Naive thymus-derived CD8-positive, alpha-beta T cell (primary cell): ENCODE data around the gene RNF141. TPM values are rescaled to one million over a fixed set of nuclear protein-coding genes. Genes with fewer than 3 reads are reported as not detected.
A peak's percentile ranks its signal among the peaks of the same experiment; 100 is the strongest.

Source experiments
- ATAC-seq, 2 donors: fragments of 150-1000 bp; cut with Tn5 transposase in 1 of 2; sonication (Bioruptor Pico), chemical (Tn5 transposase) in 1 of 2; 1 replicate in 1 of 2; 2 replicates in 1 of 2; pipeline ENCODE4 v1.10.0; 2021; ENCODE audit warnings: mild to moderate bottlenecking in 2 of 2, moderate library complexity in 2 of 2
- POLR2A ChIA-PET: fragments of 350-600 bp; sonication (Branson Sonifier 250); formaldehyde crosslinking; loops from one replicate; lab custom pipeline; 2021; ENCODE audit warnings: antibody characterized with exemption; lab: Charles Lee
- DNase-seq, 10 donors: peaks; one replicate each; pipeline versions ENCODE4 v3.0.0 to v3.0.0-alpha.2; 2020 to 2022
- H3K27ac Mint-ChIP-seq, 10 donors: one replicate each; pipeline ENCODE4 v1.8.0; 2020 to 2022; ENCODE audit warnings: mild to moderate bottlenecking in 10 of 10, mixed read lengths in 10 of 10, moderate library complexity in 4 of 10, inconsistent platforms in 1 of 10
- H3K27me3 Mint-ChIP-seq, 5 donors: one replicate each; pipeline ENCODE4 v1.8.0; 2021 to 2022; ENCODE audit warnings: mixed read lengths in 5 of 5
- H3K36me3 Mint-ChIP-seq, 3 donors: one replicate each; pipeline ENCODE4 v1.8.0; 2020 to 2022; ENCODE audit warnings: mixed read lengths in 3 of 3, mild to moderate bottlenecking in 2 of 3, inconsistent platforms in 1 of 3
- H3K4me1 Mint-ChIP-seq, 4 donors: one replicate each; pipeline ENCODE4 v1.8.0; 2021 to 2022; ENCODE audit warnings: mixed read lengths in 4 of 4
- H3K4me3 Mint-ChIP-seq, 10 donors: one replicate each; pipeline ENCODE4 v1.8.0; 2020 to 2022; ENCODE audit warnings: mild to moderate bottlenecking in 10 of 10, mixed read lengths in 10 of 10, moderate library complexity in 6 of 10, inconsistent platforms in 1 of 10
- H3K9me3 Mint-ChIP-seq, 9 donors: one replicate each; pipeline ENCODE4 v1.8.0; 2020 to 2022; ENCODE audit warnings: mixed read lengths in 9 of 9, mild to moderate bottlenecking in 3 of 9, inconsistent platforms in 1 of 9, moderate library complexity in 1 of 9
- polyA plus RNA-seq, 3 donors: library from polyadenylated mRNA; unstranded; fragments of 300-500 nt; fragmentation: Illumina TruSeq; gene quantifications; one replicate each; pipeline ENCODE4 v1.2.3, GENCODE V29; 2021
- total RNA-seq, 8 experiments: library from RNA in 2 of 8; stranded (reverse) in 2 of 8; gene quantifications; one replicate each; pipeline ENCODE4 v1.2.3 and lab custom pipeline; 2021 to 2026

The RNF141 gene
- total and polyA plus RNA-seq, 5 experiments from 2014 or later: 18.8 to 22.9 (median 20.5) TPM

DNA sequence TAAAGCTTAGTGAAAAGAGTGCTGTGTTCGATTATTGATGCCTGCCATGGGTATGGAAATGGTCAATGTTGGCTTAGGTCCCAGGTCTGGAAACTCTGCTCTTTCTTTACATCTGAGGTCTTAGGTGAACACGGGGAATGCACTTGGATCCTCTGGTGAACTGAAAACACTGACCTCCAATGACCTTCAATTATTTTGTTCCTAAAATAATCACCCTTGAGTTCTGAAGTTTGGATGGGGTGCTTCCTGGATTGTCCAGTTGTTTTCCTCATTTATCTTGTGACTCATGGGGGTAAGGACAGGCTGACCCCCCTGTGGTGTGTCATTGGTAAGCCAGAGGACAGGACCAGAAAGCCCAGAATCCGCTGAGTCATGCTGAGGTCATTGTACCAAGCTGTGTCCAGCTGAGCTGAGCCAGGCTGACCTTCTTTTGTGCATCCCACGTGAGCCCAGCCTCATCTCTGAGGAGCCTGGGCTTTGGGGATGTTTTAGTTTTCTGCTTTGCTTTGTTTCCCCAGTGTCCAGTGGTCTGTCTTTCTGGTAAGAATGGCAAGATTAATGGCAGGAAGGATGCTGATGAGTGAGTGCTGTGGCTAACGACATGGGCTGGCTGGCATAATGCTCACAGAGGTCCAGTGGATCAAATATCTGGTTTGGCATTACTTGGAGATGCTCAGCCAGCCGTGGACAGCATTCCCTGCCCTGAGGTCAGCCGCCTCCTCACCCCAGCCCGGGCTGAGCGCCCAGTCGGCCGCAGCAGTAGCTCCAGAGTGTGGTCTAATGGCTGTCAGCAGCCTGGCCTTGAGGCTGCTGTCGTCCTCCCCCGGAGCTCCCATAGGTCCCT, 50.4 kb downstream of the RNF141 start:
- no peaks in the 10 kb centered on the region for H3K9me3 Mint-ChIP-seq
- ATAC-seq (no peak), DNase-seq (no peak)
- peaks cover 0 to 89% (median 14%) of the 10 kb centered on the region in 3 donors for H3K36me3 Mint-ChIP-seq
- POLR2A ChIA-PET: no interaction called here
- peaks cover 10 to 28% (median 15%) of the 10 kb centered on the region in 4 donors for H3K4me1 Mint-ChIP-seq
- peak overlapping the region in 4 of 10 donors; percentile 7 to 71 (median 45) for H3K27ac Mint-ChIP-seq
- H3K4me3 Mint-ChIP-seq: no peak overlapping the region
- H3K27me3 Mint-ChIP-seq: no peaks in the 10 kb centered on the region

DNA sequence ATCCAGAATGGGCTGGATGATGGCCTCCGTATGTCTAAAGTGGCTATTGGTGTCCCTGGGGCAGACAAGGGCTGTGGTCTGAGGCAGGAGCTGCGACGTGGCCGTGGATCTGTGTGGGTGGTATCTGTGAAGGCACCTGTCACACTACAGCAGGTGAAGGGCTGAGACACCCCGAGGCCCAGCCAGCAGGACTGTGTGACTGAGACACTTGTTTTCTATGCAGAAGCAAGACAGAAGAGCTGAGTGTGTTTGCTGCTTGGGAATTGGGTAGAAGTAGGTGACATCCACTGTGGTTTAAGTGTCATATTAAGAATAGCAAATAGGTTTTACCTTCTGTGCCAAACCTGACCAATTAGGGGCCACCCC, 51.0 kb downstream of the RNF141 start:
- H3K27me3 Mint-ChIP-seq: no peaks in the 10 kb centered on the region
- H3K4me3 Mint-ChIP-seq: no peak overlapping the region
- peaks cover 0 to 89% (median 14%) of the 10 kb centered on the region in 3 donors for H3K36me3 Mint-ChIP-seq
- H3K9me3 Mint-ChIP-seq: no peaks in the 10 kb centered on the region
- ATAC-seq: no peak
- POLR2A ChIA-PET: no interaction called here
- peak overlapping the region in 8 of 10 donors; percentile 11 to 77 (median 58) for H3K27ac Mint-ChIP-seq
- H3K4me1 Mint-ChIP-seq: peaks cover 10 to 28% (median 16%) of the 10 kb centered on the region in 4 donors
- no peak for DNase-seq

DNA sequence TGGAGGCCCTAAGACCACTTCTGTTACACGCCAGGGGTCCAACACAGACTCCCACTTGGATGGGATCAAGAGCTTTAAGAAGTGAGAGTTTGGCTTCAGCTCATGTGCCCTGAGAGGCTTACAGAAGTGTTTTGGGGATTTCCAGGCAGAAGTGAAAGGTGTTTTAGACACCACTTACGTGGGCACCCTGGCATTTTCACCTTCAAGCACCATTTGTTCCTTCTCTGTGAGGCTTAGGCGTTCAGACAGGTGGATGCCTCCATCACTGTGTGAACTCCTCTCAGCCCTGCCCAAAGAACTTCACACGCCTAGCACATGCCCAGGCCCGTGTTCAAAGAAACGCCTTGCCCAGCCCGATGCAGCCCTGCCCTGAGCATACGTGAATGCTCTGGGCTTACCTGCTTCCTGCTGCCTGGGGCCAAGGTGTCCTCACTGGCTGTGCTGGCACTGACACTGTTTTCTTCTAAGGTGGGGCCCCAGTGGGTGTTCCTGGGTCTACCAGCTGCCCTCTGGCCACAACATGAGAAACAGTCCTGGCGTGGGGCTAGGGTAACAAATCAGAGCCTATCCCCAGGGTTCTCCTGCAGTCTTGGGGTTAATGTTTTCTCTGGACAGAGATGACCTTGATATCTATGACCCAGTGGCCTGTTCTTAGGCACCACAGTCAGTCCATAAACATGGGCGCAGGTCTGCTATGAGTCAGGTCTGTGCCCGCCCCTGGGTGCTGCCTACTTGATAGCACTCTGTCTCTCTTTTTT, 51.9 kb downstream of the RNF141 start:
- Mint-ChIP-seq H3K9me3 (no peaks in the 10 kb centered on the region), H3K4me3 (no peak overlapping the region), H3K4me1 (peaks cover 10 to 28% (median 16%) of the 10 kb centered on the region in 4 donors), H3K36me3 (peaks cover 0 to 88% (median 12%) of the 10 kb centered on the region in 3 donors), H3K27me3 (no peaks in the 10 kb centered on the region), H3K27ac (peak overlapping the region in 5 of 10 donors; percentile 44 to 71 (median 53))
- POLR2A ChIA-PET: no interaction called here
- DNase-seq (peak in 1 of 10 donors; percentile 12), ATAC-seq (peak; percentile 39 to 72)

DNA sequence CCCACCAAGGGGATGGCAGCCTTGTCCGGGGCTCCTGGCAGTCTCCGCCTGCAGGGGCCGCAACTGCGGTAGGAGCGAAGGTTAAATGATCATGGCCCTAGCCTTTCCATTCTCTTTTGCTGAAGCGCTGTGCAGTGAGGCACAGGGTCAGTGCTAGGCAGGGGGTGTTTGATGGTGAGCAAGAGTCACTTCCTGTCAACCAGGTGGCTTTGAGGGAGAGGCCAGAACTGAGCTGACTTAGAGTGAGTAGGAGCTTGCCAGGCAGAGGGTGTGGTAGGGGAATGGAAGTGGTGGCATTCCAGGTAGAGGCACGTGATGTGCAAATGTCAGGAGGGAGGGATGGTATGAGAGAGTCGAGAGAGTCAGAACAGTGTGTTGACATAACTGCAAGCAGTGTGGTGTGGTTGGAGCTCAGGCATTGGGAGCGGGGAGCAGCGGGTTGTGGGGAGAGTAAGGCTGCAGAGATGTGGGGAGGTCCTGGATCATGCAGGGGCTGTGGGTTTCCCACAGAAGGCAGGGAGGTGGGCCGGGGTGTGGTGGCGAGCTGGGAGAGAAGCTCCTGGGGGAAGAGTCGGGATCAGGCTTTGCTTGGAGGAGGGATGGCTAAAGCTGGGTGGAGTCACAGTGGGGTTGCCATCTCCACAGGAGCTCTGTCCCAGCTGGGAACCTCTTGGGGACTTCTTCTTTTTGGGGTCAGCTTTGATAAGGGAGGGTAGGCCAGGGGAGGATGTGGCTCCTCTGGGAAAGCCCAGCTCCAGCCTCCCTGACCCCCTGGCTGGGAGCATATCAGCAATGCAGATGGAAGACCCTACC, 52.7 kb downstream of the RNF141 start:
- Mint-ChIP-seq H3K27me3 (no peaks in the 10 kb centered on the region), H3K27ac (peak overlapping the region in 6 of 10 donors; percentile 44 to 85 (median 67)), H3K4me1 (peaks cover 10 to 28% (median 16%) of the 10 kb centered on the region in 4 donors), H3K4me3 (peak overlapping the region in 1 of 10 donors; percentile 65), H3K36me3 (peaks cover 0 to 88% (median 11%) of the 10 kb centered on the region in 3 donors), H3K9me3 (no peaks in the 10 kb centered on the region)
- POLR2A ChIA-PET: interaction anchor here (0.8 kb wide), 1 partner anchor 31 kb away, joined by 3 read pairs; no protein-coding TSS in a partner anchor
- DNase-seq (no peak), ATAC-seq (no peak)

DNA sequence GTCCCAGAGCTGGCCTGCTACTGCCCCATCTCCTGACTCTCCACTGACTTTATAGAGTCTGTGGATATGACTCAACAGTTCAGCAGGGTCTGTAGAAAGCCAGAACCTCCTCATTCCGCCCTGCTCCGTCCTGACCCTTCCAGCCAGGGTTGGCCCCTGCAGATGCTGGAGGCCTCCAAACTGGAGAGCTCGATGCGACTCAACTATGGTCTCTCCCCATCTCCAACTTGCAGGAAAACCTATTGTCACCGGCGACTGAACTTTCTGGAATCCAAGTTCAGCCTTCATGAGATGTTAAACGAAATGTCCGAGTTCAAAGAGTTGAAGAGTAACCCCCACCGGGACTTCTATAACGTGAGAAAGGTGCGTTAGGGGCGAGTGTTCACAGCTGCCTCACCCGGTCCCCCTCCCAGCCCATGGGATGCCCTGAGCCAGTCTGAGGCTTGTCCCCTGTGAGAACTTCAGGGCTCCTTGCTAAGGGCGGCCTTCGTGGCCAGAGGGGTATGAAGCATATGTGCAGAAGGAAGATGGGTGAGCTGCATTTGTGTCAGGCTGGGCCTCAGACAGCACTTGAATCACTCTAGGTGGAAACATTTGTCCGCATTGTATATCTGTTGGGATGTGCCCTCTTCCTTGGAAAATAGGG, 53.9 kb downstream of the RNF141 start:
- Mint-ChIP-seq H3K4me3 (no peak overlapping the region), H3K36me3 (peaks cover 0 to 87% (median 5%) of the 10 kb centered on the region in 3 donors), H3K9me3 (no peaks in the 10 kb centered on the region), H3K27ac (peak overlapping the region in 3 of 10 donors; percentile 36 to 71 (median 44)), H3K4me1 (peaks cover 10 to 28% (median 14%) of the 10 kb centered on the region in 4 donors), H3K27me3 (no peaks in the 10 kb centered on the region)
- POLR2A ChIA-PET: no interaction called here
- ATAC-seq (no peak), DNase-seq (no peak)

DNA sequence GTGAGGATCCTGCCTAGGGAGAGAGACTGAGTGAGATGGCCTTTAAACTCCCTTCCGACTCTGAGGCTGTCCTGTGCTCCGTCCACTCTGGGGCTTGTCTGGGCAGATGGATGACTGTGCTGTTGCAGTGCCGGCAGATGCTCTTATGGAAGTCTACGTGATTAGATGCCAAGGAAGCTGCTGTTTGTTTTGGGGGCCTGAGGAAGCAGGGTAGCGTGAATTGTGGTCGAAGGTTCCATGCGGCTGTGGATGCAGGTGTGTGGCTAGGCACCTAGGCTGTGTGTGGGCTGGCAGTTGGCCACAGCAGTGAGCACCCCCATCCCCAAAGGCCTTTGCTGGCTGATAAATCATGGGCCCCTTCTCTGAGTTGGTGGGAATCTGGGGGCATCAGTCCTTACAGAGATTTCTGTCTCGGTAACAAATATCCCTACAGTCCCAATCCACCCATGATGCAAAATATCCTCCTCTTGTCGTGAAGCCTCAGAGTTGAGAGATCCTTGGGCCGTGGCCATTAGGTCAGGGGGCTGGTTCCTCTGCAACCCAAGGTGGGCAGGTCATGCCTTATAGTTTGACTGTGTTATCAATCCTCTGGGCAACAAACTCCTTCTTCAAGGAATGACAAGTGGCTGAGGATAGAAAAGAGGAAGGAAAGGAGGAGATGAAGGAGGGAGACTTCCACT, 54.7 kb downstream of the RNF141 start:
- no peaks in the 10 kb centered on the region for H3K27me3 Mint-ChIP-seq
- no peak for ATAC-seq
- POLR2A ChIA-PET: no interaction called here
- no peaks in the 10 kb centered on the region for H3K9me3 Mint-ChIP-seq
- no peak for DNase-seq
- H3K4me1 Mint-ChIP-seq: peaks cover 10 to 28% (median 14%) of the 10 kb centered on the region in 4 donors
- H3K4me3 Mint-ChIP-seq: no peak overlapping the region
- peaks cover 0 to 86% (median 9%) of the 10 kb centered on the region in 3 donors for H3K36me3 Mint-ChIP-seq
- peak overlapping the region in 6 of 10 donors; percentile 8 to 62 (median 26) for H3K27ac Mint-ChIP-seq

DNA sequence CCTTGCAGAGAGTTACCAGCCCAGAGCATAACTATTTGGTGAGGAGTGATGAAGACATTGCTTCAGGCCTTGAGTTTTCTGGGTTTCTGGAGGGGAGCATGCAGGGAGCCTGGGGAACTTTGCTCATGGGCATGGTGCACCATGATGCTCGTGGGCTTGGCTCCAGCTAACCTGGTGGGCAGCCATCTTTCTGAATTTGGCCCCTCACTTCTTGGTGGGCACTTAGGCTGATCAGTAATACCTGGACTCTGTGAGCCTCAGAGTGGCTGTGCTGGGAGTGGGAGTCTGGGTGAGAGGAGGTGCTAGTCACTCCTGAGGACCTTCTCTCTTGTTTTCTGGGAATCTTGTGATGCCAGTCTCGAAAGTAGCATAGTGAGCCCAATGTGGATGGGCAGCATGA, 55.3 kb downstream of the RNF141 start:
- H3K27ac Mint-ChIP-seq: peak overlapping the region in 3 of 10 donors; percentile 18 to 61 (median 29)
- no peak for DNase-seq

GRCh38 chr11:10484461-10485180, 56.4 kb downstream of the RNF141 start:
- no peaks in the 10 kb centered on the region for H3K27me3 Mint-ChIP-seq
- H3K4me3 Mint-ChIP-seq: no peak overlapping the region
- no peaks in the 10 kb centered on the region for H3K9me3 Mint-ChIP-seq
- no peak overlapping the region for H3K27ac Mint-ChIP-seq
- POLR2A ChIA-PET: no interaction called here
- H3K4me1 Mint-ChIP-seq: peaks cover 10 to 21% (median 12%) of the 10 kb centered on the region in 4 donors
- peaks cover 0 to 88% (median 9%) of the 10 kb centered on the region in 3 donors for H3K36me3 Mint-ChIP-seq
- DNase-seq (no peak), ATAC-seq (no peak)

More for the DNA sequence above, 55.3 kb downstream of the RNF141 start:
- Mint-ChIP-seq H3K4me3 (no peak overlapping the region), H3K27me3 (no peaks in the 10 kb centered on the region), H3K9me3 (no peaks in the 10 kb centered on the region), H3K36me3 (peaks cover 0 to 90% (median 9%) of the 10 kb centered on the region in 3 donors), H3K4me1 (peaks cover 10 to 28% (median 14%) of the 10 kb centered on the region in 4 donors)
- no peak for ATAC-seq
- POLR2A ChIA-PET: no interaction called here

DNA sequence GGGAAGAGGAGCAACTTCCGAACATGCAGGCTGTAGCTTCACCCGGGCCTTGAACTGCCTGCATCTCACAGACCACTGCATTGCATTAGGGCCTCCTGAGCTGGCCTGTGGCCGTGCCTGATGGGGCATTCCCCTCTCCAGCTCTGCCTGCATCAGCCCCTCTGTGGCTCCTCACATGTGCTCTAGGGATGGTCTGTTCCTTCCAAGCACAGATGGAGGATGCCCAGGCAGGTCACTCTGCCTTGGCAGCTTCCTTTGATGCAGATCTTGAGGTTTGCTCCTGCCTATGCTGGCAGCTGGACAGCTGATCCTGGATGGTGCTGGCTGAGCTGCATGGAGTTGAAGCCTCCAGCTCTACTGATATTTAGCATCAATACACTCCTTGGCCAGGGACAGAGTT, 57.4 kb downstream of the RNF141 start:
- ATAC-seq (no peak), DNase-seq (no peak)
- H3K36me3 Mint-ChIP-seq: peaks cover 0 to 89% (median 9%) of the 10 kb centered on the region in 3 donors
- no peaks in the 10 kb centered on the region for H3K9me3 Mint-ChIP-seq
- no peaks in the 10 kb centered on the region for H3K27me3 Mint-ChIP-seq
- H3K27ac Mint-ChIP-seq: no peak overlapping the region
- peaks cover 9 to 13% (median 12%) of the 10 kb centered on the region in 4 donors for H3K4me1 Mint-ChIP-seq
- no peak overlapping the region for H3K4me3 Mint-ChIP-seq
- POLR2A ChIA-PET: interaction anchor here (0.6 kb wide), 1 partner anchor 71 kb away, joined by 6 read pairs; no protein-coding TSS in a partner anchor

DNA sequence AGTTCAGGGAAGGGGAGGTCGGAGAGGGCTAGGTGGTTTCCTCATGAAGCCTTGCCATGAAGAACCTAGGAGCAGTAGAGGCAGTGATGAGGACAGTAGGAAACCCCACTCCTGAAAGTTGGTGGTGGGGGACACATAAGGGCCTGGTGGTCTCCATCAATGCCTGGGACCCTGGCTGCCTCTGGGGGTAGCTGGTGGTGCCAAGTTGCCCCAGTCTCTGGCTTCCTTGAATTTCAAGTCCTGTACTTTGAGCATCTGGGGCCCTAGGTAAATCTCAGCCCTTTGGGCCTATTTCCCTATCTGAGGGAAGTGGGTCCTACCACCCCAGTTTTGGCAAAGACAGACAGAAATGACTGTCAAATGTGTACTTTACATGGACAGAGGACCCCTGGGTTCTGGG, 57.8 kb downstream of the RNF141 start:
- DNase-seq: no peak
- no peak overlapping the region for H3K4me3 Mint-ChIP-seq
- H3K27ac Mint-ChIP-seq: no peak overlapping the region
- no peak for ATAC-seq
- peaks cover 0 to 89% (median 7%) of the 10 kb centered on the region in 3 donors for H3K36me3 Mint-ChIP-seq
- no peaks in the 10 kb centered on the region for H3K9me3 Mint-ChIP-seq
- H3K27me3 Mint-ChIP-seq: no peaks in the 10 kb centered on the region
- POLR2A ChIA-PET: interaction anchor here (0.6 kb wide), 1 partner anchor 71 kb away, joined by 6 read pairs; no protein-coding TSS in a partner anchor
- peaks cover 8 to 10% (median 9%) of the 10 kb centered on the region in 4 donors for H3K4me1 Mint-ChIP-seq
